ENCODE results near the gene UGDH. TPM values are rescaled to one million over a fixed set of nuclear protein-coding genes. Genes with fewer than 3 reads are reported as not detected.

Gene UGDH
- total RNA-seq, 1 experiment from 2014 or later: 71.8 TPM

DNA sequence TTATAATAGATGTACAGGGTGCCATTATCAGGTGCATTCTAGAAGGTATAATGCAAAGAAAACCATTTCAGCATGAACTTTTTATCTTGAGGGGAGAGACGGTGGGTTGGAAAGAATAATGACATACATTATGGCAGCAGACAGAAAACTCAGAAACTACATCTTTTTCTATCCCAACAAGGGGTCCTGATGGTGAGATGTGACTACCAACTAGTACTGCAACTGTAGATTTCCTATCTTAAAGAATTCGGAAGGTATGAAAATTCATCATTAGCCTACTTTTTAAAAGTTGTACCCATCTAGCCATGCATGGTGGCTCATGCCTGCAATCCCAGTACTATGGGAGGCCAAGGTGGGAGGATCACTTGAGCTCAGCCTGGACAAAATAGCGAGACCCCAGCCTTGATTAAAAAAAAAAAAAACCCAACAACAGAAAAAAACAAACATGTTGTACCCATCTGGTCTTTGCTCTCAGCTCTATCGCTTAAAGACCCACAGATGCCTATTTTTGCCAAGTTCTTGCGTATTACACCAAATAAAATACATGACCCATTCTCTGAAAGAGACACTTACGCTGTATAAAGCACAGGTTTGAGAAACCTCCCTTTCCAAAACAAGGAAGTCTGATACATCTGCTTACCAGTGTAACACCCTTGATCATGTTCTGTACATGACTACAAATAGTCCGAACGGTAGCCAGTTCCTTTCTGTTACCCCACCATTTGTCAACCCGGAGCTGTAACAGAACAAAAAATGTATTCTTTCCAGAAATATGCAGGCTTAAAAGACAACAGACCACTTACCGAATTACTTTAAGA lies 70.1 kb downstream of the UGDH start:
- CTCF ChIA-PET: no interaction called here
- Mint-ChIP-seq H3K4me1 (ENCODE audit: low read depth, unreplicated experiment) (peaks cover 9% of the 10 kb centered on the region), H3K36me3 (ENCODE audit: insufficient read depth, unreplicated experiment) (peaks cover 74% of the 10 kb centered on the region), H3K27me3 (ENCODE audit: unreplicated experiment) (no peaks in the 10 kb centered on the region), H3K9me3 (ENCODE audit: low read depth, unreplicated experiment) (no peaks in the 10 kb centered on the region), H3K4me3 (ENCODE audit: low read depth, unreplicated experiment) (peak overlapping the region; percentile 90), H3K27ac (ENCODE audit: unreplicated experiment) (peak overlapping the region; percentile 98)
- BruUV-seq (replicated peaks): no TSS peak
- TF ChIP-seq, protein P1, sequence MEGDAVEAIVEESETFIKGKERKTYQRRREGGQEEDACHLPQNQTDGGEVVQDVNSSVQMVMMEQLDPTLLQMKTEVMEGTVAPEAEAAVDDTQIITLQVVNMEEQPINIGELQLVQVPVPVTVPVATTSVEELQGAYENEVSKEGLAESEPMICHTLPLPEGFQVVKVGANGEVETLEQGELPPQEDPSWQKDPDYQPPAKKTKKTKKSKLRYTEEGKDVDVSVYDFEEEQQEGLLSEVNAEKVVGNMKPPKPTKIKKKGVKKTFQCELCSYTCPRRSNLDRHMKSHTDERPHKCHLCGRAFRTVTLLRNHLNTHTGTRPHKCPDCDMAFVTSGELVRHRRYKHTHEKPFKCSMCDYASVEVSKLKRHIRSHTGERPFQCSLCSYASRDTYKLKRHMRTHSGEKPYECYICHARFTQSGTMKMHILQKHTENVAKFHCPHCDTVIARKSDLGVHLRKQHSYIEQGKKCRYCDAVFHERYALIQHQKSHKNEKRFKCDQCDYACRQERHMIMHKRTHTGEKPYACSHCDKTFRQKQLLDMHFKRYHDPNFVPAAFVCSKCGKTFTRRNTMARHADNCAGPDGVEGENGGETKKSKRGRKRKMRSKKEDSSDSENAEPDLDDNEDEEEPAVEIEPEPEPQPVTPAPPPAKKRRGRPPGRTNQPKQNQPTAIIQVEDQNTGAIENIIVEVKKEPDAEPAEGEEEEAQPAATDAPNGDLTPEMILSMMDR (IDR thresholded peaks at IDR 0.05; ENCODE audit: unreplicated experiment): no peak
- intact Hi-C loops (cut with micrococcal nuclease; ENCODE audit: unreplicated experiment): loop anchor here (10.0 kb wide), 1 partner anchor 102 kb away; no protein-coding TSS in a partner anchor
- DNase-seq: no peak

DNA sequence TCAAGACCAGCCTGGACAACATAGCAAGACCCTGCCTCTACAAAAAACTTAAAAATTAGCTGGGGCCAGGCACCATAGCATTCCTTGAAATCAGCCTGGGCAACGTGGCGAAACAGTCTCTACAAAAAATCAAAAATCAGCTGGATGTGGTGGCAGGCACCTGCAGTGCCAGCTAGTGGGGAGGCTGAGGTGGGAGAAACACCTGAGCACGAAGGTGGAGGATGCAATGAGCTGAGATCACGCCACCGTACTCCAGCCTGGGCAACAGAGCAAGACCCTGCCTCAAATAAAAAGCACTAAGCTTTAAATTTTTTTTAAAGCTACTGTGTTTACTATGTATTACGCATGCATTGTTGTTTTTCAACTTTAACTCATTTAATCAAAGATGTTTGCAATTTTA lies 71.8 kb downstream of the UGDH start:
- peaks cover 9% of the 10 kb centered on the region for H3K4me1 Mint-ChIP-seq (ENCODE audit: low read depth, unreplicated experiment)
- TF ChIP-seq, protein P1 (IDR thresholded peaks at IDR 0.05; ENCODE audit: unreplicated experiment): no peak
- intact Hi-C loops (cut with micrococcal nuclease; ENCODE audit: unreplicated experiment): loop anchor here (10.0 kb wide), 1 partner anchor 101 kb away; no protein-coding TSS in a partner anchor
- no peak for DNase-seq
- no peak overlapping the region for H3K4me3 Mint-ChIP-seq (ENCODE audit: low read depth, unreplicated experiment)
- H3K36me3 Mint-ChIP-seq (ENCODE audit: insufficient read depth, unreplicated experiment): peaks cover 89% of the 10 kb centered on the region
- CTCF ChIA-PET: no interaction called here
- no peaks in the 10 kb centered on the region for H3K27me3 Mint-ChIP-seq (ENCODE audit: unreplicated experiment)
- H3K9me3 Mint-ChIP-seq (ENCODE audit: low read depth, unreplicated experiment): no peaks in the 10 kb centered on the region
- H3K27ac Mint-ChIP-seq (ENCODE audit: unreplicated experiment): no peak overlapping the region
- no TSS peak for BruUV-seq (replicated peaks)

DNA sequence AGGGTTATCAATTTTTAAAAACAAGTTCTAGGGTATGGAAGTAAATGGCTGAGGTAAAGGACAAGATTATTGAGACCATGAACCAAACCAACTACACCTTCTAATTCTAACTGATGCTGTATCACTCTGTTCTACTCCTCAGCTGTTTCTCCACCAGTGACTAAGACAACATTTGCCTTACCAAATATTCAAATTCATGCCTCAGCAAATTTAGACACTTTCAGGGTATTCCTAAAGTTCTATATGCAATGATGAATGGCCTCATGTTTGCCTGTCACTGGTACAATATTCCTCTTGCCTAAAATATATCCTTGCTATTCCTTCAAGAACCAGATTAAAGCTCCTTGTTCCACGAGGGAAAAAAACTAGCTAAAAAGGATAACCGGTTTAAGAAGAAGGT lies 73.5 kb downstream of the UGDH start:
- H3K4me1 Mint-ChIP-seq (ENCODE audit: low read depth, unreplicated experiment): peaks cover 9% of the 10 kb centered on the region
- BruUV-seq (replicated peaks): no TSS peak
- intact Hi-C loops (cut with micrococcal nuclease; ENCODE audit: unreplicated experiment): loop anchor here (10.0 kb wide), 1 partner anchor 99 kb away; no protein-coding TSS in a partner anchor
- no peak for DNase-seq
- CTCF ChIA-PET: no interaction called here
- TF ChIP-seq, protein P1 (IDR thresholded peaks at IDR 0.05; ENCODE audit: unreplicated experiment): no peak
- no peaks in the 10 kb centered on the region for H3K27me3 Mint-ChIP-seq (ENCODE audit: unreplicated experiment)
- peaks cover 72% of the 10 kb centered on the region for H3K36me3 Mint-ChIP-seq (ENCODE audit: insufficient read depth, unreplicated experiment)
- no peaks in the 10 kb centered on the region for H3K9me3 Mint-ChIP-seq (ENCODE audit: low read depth, unreplicated experiment)
- no peak overlapping the region for H3K4me3 Mint-ChIP-seq (ENCODE audit: low read depth, unreplicated experiment)
- H3K27ac Mint-ChIP-seq (ENCODE audit: unreplicated experiment): no peak overlapping the region

DNA sequence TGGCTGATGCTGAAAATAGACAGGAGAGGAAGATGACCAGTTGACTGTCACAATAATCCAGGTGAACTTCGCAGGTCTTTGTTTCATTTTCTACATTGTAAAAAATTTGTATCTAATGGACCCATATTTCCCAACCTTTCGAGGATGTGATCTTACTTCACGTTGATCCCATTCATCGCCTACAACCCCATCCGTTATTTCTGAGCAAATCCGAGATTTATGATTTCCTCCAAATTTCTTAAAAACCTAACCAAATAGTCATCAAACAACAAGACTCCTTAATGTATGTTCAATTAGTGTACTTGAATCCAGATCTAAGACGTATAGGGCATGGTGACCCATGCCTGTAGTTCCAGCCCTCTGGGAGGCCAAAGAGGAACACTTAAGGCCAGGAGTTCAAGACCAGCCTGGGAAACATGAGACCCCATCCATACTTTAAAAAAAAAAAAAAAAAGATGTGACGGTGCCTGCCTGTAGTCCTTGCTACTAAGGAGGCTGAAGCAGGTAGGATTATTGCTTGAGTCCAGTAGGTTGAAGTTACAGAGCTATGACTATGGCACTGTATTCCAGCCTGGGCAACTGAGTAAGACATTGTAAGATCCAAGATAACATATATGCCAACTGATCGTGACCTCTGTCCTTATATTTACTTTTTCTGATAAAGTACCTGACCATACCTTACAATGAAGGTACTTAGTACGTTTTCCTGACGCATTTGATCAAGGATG lies 74.2 kb downstream of the UGDH start:
- intact Hi-C loops (cut with micrococcal nuclease; ENCODE audit: unreplicated experiment): loop anchor here (10.0 kb wide), 1 partner anchor 98 kb away; no protein-coding TSS in a partner anchor
- CTCF ChIA-PET: no interaction called here
- Mint-ChIP-seq H3K27me3 (ENCODE audit: unreplicated experiment) (no peaks in the 10 kb centered on the region), H3K9me3 (ENCODE audit: low read depth, unreplicated experiment) (no peaks in the 10 kb centered on the region), H3K27ac (ENCODE audit: unreplicated experiment) (no peak overlapping the region), H3K4me1 (ENCODE audit: low read depth, unreplicated experiment) (peaks cover 9% of the 10 kb centered on the region), H3K4me3 (ENCODE audit: low read depth, unreplicated experiment) (no peak overlapping the region), H3K36me3 (ENCODE audit: insufficient read depth, unreplicated experiment) (peaks cover 65% of the 10 kb centered on the region)
- no peak for DNase-seq
- TF ChIP-seq, protein P1 (IDR thresholded peaks at IDR 0.05; ENCODE audit: unreplicated experiment): no peak
- BruUV-seq (replicated peaks): no TSS peak

Measured in Calu3 (cell line).